GM19463 (cell line): Measurements from ENCODE around the gene TMEM212.
A peak's percentile ranks its signal among the peaks of the same experiment; 100 is the strongest.
"Not testable (repeated sequence)": the region's sequence is repeated elsewhere in the genome, so short reads cannot be mapped to it uniquely, and the experiment has no call there.

Experiments
- ATAC-seq: cut with Tn5 transposase; IDR thresholded peaks from one replicate; pipeline ENCODE4 v1.9.1; 2021; ENCODE audit warnings: mild to moderate bottlenecking, moderate library complexity; ENCODE audit not compliant: unreplicated experiment

The TMEM212 gene

GRCh38 chr3:171812811-171813210 lies 30.3 kb upstream of the TMEM212 start:
- no peak for ATAC-seq

GRCh38 chr3:171813278-171813896 lies 29.8 kb upstream of the TMEM212 start:
- ATAC-seq: no peak

GRCh38 chr3:171813897-171814460 lies 29.2 kb upstream of the TMEM212 start:
- peak; percentile 18 for ATAC-seq

GRCh38 chr3:171814662-171815061 lies 28.5 kb upstream of the TMEM212 start:
- not testable (repeated sequence) for ATAC-seq

DNA sequence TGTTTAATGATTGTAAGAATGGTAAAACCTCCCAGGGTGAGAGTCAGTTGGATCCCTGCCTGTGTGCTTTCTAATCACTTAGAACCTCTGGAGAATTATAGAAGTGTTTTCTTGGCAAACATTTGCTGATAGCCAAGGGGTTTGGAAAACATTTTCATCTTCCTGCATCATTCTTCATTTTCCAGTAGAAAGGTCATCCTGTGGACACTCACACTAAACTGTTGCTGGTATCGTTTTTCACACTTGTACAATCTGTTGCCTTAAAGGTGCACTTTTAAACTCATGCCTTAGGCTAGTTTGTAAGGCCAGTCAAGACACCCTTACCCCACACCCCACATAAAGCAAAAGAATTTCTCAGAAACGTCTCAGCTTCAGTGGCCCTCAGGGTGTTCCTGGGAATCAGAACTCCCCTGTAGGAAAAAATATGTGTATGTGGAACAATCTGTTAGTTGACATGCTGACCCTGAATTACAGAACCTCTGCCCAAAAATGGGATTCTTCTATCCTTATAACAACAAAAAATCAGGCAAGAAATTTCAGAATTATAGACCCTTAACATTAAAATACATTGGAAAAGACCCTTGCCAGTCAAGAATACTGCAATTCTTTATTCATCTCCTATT lies 27.1 kb upstream of the TMEM212 start:
- ATAC-seq: no peak

GRCh38 chr3:171817074-171817800 lies 25.9 kb upstream of the TMEM212 start:
- no peak for ATAC-seq

GRCh38 chr3:171821044-171821443 lies 22.1 kb upstream of the TMEM212 start:
- no peak for ATAC-seq

GRCh38 chr3:171821778-171822358 lies 21.3 kb upstream of the TMEM212 start:
- ATAC-seq: no peak

- ATAC-seq: peak; percentile 85
Measured at GRCh38 chr3:171822431-171823106, 20.6 kb upstream of the TMEM212 start.

GRCh38 chr3:171824116-171824515 lies 19.0 kb upstream of the TMEM212 start:
- no peak for ATAC-seq

- ATAC-seq: no peak
Measured at GRCh38 chr3:171824824-171825221, 18.3 kb upstream of the TMEM212 start.

GRCh38 chr3:171825222-171825828 lies 17.8 kb upstream of the TMEM212 start:
- ATAC-seq: no peak

- ATAC-seq: no peak
Measured at GRCh38 chr3:171827385-171827784, 15.8 kb upstream of the TMEM212 start.

DNA sequence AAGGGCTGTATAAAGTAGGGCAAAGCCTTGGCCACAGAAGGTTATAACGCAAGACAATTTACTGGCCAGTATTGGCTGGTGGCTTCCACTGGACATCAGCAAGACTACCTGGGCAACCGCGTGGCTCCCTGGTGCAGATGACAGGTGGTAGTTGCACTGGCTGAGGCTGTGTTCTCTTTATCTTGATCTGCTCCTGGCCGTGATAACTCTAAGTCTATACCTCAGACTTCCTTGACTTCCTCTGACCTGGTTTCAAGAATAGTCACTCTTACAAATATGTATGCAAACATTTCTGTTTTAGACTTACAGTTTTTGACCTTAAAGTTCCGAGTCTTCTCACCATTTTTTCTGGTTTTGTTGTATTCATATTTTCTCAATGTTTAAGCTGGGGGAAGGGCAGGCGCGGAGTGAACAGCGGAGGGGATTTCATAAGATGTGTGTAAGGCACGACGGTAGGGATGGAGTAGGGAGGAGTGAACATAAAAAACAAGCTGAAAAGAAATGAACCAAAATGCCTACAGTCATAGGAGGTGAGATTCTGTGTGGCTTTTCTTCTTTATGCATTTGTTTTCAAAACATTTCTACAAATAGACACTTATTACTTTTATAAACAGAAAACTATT lies 15.2 kb upstream of the TMEM212 start:
- ATAC-seq: no peak

GRCh38 chr3:171828902-171829770 lies 14.0 kb upstream of the TMEM212 start:
- ATAC-seq: no peak

- ATAC-seq: peak; percentile 79
Measured at GRCh38 chr3:171829841-171830517, 13.2 kb upstream of the TMEM212 start.

DNA sequence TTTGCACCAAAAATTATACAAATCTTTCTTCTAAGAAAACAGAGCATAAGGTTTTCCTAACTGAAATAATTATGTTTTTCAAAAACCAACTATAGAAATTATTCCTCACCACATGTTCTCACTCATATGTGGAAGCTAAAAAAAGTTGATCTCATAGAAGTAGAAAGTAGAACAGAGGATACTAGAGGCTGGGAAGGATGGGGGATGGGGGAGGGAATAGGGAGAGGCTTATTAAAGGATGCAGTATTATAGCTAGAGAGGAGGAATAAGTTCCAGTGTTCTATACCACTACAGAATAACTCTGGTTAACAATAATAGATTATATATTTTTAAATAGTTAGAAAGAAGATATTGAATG lies 12.7 kb upstream of the TMEM212 start:
- no peak for ATAC-seq

DNA sequence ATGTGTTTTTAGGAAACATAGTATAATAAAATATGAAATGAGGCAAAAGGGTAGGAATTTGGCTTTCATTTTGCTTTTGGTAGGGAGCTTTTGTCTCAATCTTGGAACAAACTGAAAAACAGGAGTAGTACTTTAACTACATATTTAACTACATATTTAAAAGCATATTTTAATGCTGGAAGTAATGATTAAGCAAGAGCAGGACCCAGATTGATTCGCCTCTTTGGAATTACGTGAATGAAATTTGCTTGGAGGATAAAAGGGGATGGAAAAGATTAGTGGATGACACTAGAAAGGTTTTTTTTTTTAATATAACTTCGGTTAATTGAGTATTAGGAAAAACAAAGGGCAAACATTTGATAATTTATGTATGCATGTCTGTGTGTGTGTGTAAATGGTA lies 11.2 kb upstream of the TMEM212 start:
- ATAC-seq: no peak

DNA sequence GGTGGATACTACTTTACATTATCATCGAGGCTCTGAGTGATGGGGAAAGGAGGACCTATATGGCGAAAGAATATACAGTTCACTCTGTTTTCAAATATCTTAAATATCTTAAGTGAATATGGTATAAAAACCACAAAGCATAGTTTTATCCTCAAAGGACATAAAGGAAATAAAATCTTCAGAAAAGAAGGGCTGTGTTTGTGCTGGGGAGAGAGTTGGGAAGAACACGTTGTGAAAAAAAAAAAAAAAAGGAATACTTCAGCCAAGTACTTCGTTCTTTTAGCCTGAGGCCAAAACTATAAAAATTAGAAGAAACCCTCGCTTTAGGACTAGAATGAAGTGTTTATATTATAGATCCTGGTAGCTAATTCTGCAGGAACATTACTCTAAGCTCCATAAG lies 10.2 kb upstream of the TMEM212 start:
- ATAC-seq: no peak
